NCI-H1930 (cell line): Measurements from ENCODE around the gene BAAT.
"Not testable (repeated sequence)": the region's sequence is repeated elsewhere in the genome, so short reads cannot be mapped to it uniquely, and the experiment has no call there.

Source experiments
- DNase-seq, 2 experiments: peaks; one replicate each; lab custom pipeline; 2025; lab: John Stamatoyannopoulos, UW

BAAT gene

DNA sequence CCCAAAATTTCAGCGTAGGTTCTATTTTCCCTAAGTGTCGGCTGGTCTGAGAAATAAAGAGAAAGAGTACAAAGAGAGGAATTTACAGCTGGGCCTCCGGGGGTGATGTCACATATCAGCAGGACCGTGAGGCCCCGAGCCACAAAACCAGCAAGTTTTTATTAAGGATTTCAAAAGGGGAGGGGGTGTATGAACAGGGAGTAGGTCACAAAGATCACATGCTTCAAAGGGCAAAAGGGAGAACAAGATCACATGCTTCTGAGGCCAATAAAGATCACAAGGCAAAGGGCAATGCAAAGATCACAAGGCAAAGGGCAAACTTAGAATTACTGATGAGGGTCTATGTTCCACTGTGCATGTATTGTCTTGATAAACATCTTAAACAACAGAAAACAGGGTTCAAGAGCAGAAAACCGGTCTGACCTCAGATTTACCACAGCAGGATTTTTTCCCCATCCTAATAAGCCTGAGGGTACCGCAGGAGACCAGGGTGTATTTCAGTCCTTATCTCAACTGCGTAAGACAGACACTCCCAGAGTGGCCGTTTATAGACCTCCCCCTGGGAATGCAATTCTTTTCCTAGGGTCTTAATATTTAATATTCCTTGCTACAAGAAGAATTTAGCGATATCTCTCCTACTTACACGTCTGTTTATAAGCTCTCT is at the start of gene BAAT:
Gene BAAT, minus strand, starts transcription at position 134 of the 664 bp plus-strand sequence. CDS start 13,602 bp downstream, outside the sequence.
- not testable (repeated sequence) for DNase-seq

DNA sequence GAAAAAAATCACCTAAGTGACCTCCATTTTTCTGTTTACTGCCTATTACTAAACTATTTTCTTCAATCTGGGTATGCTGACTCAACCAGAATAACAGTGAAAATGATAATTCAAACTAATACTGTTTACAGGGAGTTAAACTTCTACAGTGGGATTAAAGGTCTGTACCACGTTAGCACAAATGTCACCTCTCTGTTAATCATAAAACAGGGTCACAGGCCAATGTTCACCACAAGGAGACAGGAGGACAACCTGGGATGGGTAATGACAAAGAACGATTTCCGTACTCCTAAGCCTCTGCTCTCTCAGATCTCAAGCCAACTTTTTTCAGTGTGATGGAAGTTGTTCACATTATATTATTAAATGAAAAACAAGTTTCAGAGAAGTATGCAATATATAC is 48.4 kb upstream of the BAAT start:
- DNase-seq, result no peak

DNA sequence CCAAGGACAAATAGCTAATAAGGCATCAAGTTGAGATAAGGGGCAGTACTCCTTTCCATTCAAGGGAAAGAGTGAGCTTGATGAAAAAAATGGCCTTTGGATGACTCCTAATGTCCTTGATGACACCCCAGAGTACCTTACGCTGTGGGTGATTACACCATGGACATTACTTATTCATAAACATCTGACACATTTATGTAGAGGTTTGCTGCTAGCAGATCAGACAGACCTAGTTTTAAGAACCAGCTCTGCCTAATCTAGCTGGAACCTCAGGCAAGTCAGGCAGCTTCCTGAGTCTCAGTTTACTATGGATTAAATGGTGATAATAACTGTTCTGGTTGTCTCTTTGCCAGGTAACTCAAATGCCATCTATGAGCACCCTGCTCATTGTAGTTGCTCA is 47.9 kb upstream of the BAAT start:
- no peak for DNase-seq

DNA sequence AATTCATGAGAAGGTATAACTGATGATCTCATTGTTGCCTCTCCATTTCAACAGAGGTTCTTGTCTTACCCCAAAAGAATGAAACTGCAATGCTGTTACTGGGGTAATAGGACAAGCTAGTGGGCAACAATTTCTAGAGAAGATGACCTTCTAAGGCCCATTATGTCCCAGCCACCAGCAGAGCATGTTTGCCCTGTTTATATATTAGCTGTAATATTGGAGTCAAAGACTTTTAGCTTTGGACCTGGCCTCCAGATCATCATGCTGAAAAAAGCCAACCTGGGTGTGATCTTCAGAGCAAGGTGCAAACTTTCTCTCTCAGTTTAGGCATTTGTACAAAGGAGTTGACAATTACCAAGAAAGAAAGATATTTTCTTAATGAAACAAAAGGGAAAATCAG is 47.4 kb upstream of the BAAT start:
- no peak for DNase-seq

DNA sequence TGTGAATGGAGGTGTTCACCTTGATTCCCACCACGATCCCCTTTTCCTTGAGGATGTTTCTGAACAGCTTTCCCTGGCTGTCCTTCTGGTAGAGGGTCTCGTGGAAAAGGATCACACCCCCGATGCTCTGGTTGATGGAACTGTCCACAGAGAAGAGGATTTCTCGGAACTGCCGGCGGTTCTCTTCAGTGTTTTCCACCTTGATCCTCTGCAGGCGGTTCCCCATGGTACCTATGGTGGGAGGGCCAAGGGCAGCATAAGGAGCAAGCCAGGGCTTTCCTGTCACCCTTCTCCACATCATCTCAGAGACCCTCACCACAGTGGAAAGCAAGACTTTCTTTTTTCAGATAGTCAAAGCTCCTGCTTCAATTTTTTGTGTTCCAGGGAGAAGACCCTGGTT is 44.9 kb upstream of the BAAT start:
- no peak for DNase-seq

DNA sequence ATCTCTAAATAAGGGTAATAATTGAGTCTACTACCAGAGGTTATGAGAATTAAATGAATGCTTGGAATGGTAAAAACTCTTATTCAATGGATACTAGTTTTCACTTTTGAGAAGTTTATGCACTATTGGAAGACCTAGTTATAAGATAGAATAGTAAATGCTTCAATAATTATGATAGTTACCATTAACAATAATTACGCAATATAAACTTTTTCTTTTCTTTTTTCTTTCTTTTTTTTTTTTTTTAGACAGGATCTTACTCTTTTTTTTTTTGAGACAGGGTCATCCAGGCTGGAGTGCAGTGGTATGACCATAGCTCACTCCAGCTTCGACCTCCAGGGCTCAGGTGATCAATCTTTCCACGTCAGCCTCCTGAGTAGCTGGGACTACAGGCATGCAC is 44.1 kb upstream of the BAAT start:
- DNase-seq, result no peak

DNA sequence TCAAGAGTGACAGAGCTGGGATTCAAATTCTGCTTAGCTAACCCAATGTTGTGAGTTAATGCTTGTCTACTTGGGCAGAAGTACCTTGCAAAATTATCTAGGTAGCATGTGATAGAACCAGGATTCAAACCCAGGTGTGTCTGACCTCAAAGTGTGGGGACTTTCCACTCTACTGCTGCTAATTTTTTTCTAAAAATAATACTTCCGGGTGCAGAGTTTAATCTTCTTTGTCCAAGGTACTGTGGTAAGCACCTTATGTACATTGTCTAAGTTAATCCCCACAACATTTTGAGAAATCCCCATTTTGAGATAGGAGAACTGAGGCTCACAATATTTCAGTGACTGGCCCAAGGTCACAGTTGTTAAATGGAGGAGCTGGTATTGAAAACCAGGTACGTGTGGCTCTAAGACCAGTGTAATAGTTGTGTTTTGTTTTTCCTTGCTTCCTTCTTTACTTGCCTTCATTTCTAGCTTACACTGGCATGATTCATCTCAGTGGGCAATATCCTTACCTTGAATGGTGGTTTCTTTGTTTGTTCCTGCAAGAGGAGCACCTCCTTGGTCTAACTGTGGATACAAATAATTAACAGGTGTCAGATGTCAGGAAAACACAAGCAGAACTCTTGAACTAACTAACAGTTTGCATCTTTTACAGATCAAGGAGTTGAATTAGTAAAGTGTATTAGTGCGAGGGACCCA is 43.3 kb upstream of the BAAT start:
- DNase-seq, result no peak

DNA sequence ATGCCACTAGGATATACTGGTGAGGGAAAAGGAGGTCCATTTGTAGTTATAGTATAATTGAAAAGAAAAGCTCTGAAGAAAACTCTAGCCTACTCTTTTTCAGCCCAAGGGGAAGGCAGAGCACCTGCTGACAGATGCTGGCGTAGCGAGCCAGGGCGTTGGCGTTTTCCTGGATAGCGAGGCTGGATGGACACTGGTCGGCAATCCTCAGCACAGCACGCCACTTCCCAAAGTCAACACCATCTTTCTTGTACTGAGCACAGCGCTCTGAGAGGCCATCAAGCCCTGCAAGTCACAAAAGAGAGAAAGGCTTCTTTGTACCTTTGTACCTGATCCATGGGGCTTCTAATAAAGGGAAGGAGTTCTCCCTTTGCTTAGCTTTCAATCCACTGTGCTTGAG is 42.6 kb upstream of the BAAT start:
- no peak for DNase-seq

DNA sequence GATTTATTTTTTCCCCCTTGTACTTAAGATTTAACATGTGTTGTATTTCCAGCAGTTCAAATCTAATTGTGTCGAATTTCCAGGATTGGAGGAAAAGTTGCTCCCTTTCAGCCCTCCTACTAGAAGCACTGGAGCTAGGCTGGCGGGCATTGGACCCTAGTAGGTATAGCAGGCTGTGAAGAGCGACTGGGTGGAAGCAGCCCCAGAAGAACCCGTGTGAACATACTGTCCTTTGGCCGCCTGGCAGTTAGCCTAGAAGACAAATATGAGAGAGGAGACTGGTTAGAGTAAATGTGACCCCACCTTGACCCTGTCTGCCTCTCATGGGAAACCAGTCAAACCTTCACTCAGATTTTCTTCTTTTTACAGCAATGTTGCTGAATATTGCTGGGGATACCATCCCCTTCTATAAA is 36.9 kb upstream of the BAAT start:
- no peak for DNase-seq

DNA sequence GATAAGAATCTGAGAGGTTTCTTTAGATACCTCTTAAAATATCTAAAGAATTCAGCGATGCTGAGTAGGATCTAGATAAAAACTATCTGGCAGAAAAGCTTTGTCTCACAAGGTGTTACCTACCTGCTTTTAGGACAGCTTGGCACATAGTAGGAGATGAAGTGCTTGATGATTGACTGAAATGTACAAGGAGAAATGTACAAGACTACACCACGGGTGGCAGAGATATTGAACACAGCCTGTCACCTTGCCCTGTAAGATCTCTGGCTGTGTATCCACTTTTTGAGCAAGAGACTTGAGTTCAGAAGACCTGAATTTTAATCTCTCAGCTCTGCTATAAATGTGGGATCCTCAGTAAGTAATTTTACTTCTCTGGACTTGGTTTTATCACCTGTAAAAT is 35.1 kb upstream of the BAAT start:
- no peak for DNase-seq

DNA sequence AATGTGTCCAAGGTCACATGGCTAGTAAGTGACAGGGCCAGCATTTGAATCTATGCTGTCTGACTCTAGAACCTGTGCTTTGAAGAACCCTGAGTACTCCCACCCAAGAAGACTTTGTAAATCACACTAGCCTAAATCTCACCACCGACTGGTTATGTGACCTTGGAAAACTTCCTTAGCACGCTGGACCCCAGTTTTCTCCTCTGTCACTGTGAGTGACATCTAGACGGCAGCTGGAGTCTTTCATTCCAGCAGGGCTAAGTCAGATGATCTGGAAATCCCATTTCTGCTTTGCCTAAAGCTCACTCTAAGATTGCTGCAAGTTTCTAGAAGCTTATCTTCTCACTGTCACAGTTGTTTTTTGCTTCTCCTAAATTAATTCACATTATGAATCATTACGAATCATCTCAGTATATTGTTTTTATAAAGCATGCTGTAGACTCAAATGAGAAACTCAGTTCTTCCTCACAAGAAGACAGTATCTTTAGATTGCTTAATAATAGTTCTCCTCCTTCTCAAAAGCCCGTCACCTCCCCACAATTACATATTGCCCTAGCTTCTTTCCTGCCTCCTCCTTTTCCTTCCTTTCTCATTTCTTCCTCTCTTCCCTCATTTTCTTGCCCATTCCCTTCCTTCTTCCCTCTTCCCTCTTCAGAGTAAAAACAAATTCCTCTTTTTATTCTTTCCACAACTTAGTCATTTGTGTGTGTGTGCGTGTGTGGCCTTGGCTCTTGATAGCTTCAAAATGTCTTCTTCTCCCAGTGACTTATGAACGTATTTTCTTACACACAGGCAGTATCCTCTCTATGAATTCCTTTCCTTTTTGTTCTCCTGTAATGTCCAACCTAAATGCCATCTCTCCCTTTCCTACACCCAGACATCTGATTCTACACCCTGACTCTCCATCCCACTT is 34.0 kb upstream of the BAAT start:
- DNase-seq, result no peak

DNA sequence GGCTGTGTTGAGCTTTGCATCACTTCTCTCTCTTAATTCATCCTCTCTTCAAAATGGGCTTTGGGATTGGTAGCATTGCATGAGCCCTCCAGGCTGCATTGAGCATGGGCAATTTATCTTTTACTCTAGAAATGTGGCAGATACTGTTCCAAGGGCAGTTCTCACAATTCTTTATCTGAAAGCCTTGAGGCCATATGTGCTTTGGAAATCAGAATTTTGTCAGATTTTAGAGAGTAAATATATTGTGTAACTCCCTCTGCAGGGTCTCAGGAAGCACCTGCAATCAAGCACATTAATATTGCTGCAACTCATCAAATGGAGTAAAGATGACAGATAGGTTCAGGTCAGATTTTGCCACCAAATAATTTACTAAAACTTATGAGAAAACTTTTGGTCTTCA is 33.2 kb upstream of the BAAT start:
- no peak for DNase-seq

DNA sequence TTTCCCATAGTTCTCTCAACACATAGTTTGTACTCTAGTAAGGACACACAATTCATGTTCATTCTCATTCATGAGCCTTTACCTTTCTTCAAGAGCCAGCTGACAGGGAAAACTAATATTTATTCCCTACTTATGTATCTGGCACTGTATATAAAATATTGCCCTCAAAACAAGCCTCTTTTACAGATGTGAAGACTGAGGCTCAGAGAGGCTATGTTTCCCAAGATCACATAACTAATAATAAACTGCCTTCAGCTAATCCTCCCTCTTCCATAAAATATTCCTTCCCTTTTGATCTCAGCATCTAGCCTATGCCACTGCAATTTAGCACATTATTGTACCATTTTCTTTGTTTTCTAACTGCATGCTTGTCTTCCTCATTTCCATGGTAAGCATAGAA is 32.6 kb upstream of the BAAT start:
- no peak for DNase-seq

DNA sequence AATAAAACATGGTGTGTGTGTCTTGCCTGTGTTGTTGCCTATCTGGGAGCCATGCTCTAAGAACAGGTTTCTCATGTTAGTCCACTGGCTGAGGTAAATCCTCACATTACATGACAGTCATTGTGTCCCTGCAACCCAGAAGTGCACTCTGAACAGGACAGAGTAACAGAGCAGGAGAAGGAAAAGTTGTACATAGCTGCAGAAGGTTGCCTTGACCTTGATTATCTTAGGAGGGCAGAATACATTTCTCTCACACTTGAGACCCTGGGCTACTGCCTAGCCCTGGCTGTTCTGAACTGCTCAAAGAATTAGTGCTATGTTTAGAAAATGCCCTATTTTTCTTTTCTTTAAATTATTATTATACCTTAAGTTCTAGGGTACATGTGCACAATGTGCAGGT is 30.8 kb upstream of the BAAT start:
- no peak for DNase-seq

DNA sequence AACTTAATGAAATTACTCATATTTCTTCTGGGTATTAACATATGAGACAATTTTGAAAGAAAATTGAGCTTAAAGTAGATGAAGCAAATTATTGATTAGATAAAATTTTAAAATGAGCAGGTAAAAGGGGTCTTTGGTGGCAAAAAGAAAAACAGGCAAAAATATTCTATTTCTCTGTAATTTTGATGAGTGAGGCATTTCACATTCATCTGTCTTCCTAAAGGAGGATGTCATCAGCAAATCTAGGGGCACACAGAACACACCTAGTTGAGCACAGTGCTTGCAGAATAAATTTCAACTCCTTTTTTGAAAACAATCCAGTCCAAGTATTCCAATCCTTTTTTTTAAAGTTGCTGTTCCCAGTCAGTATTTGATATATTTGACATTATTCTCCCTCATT is 30.0 kb upstream of the BAAT start:
- no peak for DNase-seq

DNA sequence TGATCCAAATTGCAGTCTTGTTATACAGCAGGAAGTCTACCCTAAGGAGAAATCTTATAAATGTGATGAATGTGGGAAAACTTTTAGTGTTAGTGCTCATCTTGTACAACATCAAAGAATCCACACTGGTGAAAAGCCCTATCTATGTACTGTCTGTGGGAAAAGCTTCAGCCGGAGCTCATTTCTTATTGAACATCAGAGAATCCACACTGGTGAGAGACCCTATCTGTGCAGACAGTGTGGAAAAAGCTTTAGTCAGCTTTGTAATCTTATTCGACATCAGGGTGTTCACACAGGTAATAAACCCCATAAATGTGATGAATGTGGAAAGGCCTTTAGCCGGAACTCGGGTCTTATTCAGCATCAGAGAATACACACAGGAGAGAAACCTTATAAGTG is 24.3 kb upstream of the BAAT start:
- DNase-seq, result no peak

DNA sequence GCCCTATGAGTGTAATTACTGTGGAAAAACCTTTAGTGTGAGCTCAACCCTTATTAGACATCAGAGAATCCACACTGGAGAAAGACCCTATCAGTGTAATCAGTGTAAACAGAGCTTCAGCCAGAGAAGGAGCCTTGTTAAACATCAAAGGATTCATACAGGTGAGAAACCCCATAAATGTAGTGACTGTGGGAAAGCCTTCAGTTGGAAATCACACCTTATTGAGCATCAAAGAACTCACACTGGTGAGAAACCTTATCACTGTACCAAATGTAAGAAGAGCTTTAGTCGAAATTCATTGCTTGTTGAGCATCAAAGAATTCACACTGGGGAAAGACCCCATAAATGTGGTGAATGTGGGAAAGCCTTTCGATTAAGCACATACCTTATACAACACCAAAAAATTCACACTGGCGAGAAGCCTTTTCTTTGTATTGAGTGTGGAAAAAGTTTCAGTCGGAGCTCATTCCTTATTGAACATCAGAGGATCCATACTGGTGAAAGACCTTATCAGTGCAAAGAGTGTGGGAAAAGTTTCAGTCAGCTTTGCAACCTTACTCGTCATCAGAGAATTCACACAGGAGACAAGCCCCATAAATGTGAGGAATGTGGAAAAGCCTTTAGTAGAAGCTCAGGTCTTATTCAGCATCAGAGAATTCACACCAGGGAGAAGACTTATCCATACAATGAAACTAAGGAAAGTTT is 23.7 kb upstream of the BAAT start:
- DNase-seq, result no peak

DNA sequence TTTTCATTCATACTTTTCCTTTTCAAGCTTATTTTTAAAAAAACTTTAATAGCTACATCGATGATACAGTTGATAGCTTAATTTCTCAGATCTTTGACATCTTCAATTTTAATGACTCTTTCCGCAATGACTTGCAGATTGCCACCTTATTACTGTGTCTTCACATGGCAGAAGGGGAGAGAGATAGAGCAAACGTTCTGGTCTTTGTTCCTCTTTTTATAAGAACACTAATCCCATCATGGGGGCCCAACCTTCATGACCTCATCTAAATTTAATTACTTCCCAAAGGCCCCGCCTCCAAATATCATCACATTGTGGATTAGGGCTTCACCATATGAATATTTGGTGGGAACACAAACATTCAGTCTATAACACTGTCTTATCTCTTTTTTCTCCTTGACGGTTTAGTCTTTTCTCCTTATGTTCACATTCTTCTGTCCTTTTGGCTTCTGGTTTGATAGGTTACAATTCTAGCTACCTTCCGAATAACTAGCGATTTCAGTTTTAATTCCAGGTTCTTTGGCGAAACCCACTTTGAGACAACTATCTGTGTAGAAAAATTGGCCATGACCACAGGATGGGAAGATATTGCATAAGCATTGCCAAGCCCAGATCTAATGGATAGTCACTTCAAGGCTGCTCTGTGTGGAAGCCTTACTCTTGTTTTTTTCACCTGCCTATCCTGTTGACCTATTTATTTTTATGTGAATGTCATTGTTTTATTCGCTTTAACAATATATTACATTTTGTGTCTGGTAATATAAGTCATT is 18.9 kb upstream of the BAAT start:
- DNase-seq, result no peak

DNA sequence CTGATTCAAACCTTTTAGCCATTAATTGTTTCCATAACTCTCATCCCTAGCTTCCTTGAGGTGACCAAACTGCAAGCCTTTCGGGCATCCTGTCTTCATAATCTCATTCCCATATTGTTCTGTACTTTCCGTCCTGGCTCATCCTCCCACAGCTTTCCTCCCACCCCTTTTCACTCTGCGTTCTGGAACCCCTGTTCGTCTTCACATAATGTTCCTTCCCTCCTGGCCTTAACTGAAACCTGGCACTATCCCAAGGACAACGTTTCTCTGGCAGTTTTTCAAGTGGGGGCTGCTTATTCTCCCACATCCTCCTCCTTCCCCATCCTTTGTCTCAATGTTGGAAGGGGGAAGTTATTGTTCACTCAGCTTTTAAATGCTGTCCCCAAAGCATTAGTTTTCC is 15.3 kb upstream of the BAAT start:
- no peak for DNase-seq

DNA sequence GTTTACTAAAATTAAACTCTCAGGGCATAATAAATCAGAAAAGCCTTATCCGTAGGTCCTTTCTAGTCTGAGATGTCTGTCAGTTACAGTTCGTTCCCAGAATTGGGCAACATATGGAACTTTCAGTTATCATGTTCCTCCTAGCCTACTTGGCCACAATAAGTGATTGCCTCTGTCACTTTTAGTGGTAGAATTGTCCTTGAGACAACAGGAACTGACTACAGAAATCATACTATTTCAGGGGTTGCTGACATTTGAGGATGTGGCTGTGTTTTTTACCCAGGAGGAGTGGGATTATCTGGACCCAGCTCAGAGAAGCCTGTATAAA is 14.8 kb upstream of the BAAT start:
- DNase-seq, result no peak

DNA sequence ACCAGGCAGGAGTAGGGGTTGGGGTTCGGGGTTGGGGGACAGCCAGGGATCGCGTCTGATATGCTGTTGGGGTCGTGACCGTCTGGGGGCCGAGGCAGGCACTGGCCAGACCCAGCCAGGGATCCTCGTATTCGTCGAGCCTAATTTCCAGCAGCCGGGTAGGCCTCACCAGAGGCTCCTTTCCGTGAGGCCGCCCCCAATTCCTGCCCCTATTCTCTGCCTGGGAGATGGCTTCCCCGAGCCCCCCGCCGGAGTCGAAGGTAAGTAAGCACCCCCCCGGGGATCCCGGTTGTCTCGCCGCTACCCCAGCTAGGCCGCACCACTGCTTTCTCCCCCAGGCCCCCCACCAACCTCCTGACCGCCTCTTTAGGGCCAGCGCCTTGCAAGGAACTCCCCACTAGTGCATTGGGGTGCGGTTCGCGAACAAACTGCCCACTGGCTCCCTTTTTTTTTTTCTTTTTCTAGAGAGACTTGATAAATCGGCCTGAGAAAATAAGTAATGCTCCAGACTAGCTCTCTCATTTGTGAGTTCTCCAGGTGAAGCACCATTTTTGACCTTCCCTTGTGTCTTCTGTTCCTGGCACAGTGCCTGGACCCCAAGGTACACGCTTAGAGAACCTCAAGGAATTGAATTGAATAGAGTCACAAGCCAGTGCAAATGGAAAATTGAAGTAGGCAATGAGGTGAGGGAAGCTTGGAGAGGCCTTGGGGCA is 14.3 kb upstream of the BAAT start:
- DNase-seq, result no peak
